ENCODE measurements around the gene THOP1.

GRCh38 chr19:2815191-2815614 lies 29.9 kb downstream of the THOP1 start:
- no peak for TF ChIP-seq CTCF (IDR thresholded peaks at IDR 0.05; ENCODE audit: low read depth, low read length)
- TF ChIP-seq POLR2A (IDR thresholded peaks at IDR 0.05; ENCODE audit: extremely low read depth, insufficient read length) = no peak
- no peak for TF ChIP-seq MAX (IDR thresholded peaks at IDR 0.05; ENCODE audit: low read depth, low read length)
- no peak for TF ChIP-seq MYC (IDR thresholded peaks at IDR 0.05; ENCODE audit: low read depth, low read length)

All from NB4 (cell line).